Natural killer cell (primary cell): ENCODE data around the gene STX1A. TPM values are rescaled to one million over a fixed set of nuclear protein-coding genes. Genes with fewer than 3 reads are reported as not detected.
"Not testable (repeated sequence)": the region's sequence is repeated elsewhere in the genome, so short reads cannot be mapped to it uniquely, and the experiment has no call there.

Experiments
- ATAC-seq, 3 donors: fragments of 150-1000 bp in 2 of 3; fragments of 200-7000 bp in 1 of 3; cut with Tn5 transposase; 1 replicate in 1 of 3; 2 replicates in 2 of 3; pipeline ENCODE4 v1.10.0; 2021; ENCODE audit warnings: mild to moderate bottlenecking in 2 of 3, moderate library complexity in 2 of 3
- DNase-seq, 2 donors: peaks; one replicate each; pipeline versions ENCODE4 v3.0.0 to v3.0.0-alpha.2; 2013 to 2021; ENCODE audit warnings: mixed read lengths in 1 of 2
- H3K27ac ChIP-seq: one replicate; pipeline ENCODE4 v1.5.1; 2013; ENCODE audit warnings: mild to moderate bottlenecking, low read length
- H3K27me3 ChIP-seq: one replicate; pipeline ENCODE4 v1.6.1; 2013; ENCODE audit warnings: low read length; ENCODE audit not compliant: control insufficient read depth, insufficient read depth
- H3K36me3 ChIP-seq: one replicate; pipeline ENCODE4 v1.6.1; 2013; ENCODE audit warnings: low read length; ENCODE audit not compliant: control insufficient read depth, insufficient read depth
- H3K4me1 ChIP-seq: one replicate; pipeline ENCODE4 v1.6.1; 2013; ENCODE audit warnings: low read length; ENCODE audit not compliant: control insufficient read depth, insufficient read depth
- H3K4me3 ChIP-seq: one replicate; pipeline ENCODE4 v1.5.1; 2013; ENCODE audit warnings: low read length
- H3K9me3 ChIP-seq: one replicate; pipeline ENCODE4 v1.6.1; 2013; ENCODE audit warnings: low read length; ENCODE audit not compliant: control insufficient read depth, insufficient read depth
- H3K27ac Mint-ChIP-seq, 2 donors: one replicate each; pipeline ENCODE4 v1.8.0; 2022; ENCODE audit warnings: mild to moderate bottlenecking in 2 of 2, mixed read lengths in 2 of 2, moderate library complexity in 1 of 2
- H3K27me3 Mint-ChIP-seq, 2 donors: one replicate each; pipeline ENCODE4 v1.8.0; 2022; ENCODE audit warnings: low read depth in 2 of 2, mixed read lengths in 2 of 2
- H3K36me3 Mint-ChIP-seq: one replicate; pipeline ENCODE4 v1.8.0; 2022; ENCODE audit warnings: mixed read lengths
- H3K4me1 Mint-ChIP-seq, 2 donors: one replicate each; pipeline ENCODE4 v1.8.0; 2022; ENCODE audit warnings: mixed read lengths in 2 of 2
- H3K4me3 Mint-ChIP-seq: one replicate; pipeline ENCODE4 v1.8.0; 2022; ENCODE audit warnings: mild to moderate bottlenecking, moderate library complexity, mixed read lengths
- H3K9me3 Mint-ChIP-seq, 2 donors: one replicate each; pipeline ENCODE4 v1.8.0; 2022; ENCODE audit warnings: mixed read lengths in 2 of 2
- WGBS: methylation state at CpG from one replicate; pipeline ENCODE4 v1.1.7; 2013; ENCODE audit warnings: missing lambda C conversion rate; ENCODE audit not compliant: insufficient coverage; 5-methylcytosine and 5-hydroxymethylcytosine counted together
- intact Hi-C: fragments of 100-400 bp; cut with micrococcal nuclease; formaldehyde crosslinking; loops from one replicate; pipeline ENCODE4 v1.14.2; 2022
- total RNA-seq, 4 donors: library from RNA; stranded (reverse); fragments of 120-200 nt in 1 of 4; gene quantifications; one replicate each; pipeline versions ENCODE4 v1.2.3 to v1.2.4, GENCODE V29; 2013 to 2022
- TF ChIP-seq, protein P1 (sequence below): fragments of 200-600 bp; IDR thresholded peaks from one replicate; pipeline ENCODE4 v1.8.0; 2022; ENCODE audit warnings: antibody characterized with exemption

STX1A gene
- total RNA-seq, 3 donors from 2014 or later (not counting 1 experiment from before 2014, with no cell fraction given) = 13.2 to 20.4 (median 14.7) TPM

DNA sequence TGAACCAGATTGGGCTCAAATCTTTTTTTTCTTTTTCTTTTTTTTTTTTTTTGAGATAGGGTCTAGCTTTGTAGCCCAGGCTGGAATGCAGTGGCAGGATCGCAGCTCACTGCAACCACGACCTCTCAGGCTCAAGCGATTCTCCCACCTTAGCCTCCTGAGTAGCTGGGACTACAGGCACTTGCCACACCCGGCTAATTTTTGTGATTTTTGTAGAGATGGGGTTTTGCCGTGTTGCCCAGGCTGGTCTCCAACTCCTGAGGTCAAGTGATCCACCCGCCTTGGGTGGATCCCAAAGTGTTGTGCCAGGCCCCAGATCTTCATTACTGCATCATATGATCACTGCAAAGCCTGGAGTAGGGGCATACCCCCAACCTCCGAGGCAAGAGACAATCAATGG, 39.0 kb downstream of the STX1A start:
- TF ChIP-seq, protein P1, sequence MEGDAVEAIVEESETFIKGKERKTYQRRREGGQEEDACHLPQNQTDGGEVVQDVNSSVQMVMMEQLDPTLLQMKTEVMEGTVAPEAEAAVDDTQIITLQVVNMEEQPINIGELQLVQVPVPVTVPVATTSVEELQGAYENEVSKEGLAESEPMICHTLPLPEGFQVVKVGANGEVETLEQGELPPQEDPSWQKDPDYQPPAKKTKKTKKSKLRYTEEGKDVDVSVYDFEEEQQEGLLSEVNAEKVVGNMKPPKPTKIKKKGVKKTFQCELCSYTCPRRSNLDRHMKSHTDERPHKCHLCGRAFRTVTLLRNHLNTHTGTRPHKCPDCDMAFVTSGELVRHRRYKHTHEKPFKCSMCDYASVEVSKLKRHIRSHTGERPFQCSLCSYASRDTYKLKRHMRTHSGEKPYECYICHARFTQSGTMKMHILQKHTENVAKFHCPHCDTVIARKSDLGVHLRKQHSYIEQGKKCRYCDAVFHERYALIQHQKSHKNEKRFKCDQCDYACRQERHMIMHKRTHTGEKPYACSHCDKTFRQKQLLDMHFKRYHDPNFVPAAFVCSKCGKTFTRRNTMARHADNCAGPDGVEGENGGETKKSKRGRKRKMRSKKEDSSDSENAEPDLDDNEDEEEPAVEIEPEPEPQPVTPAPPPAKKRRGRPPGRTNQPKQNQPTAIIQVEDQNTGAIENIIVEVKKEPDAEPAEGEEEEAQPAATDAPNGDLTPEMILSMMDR = no peak
- Mint-ChIP-seq H3K9me3 (no peaks in the 10 kb centered on the region), H3K27me3 (no peaks in the 10 kb centered on the region), H3K27ac (no peak overlapping the region), H3K36me3 (no peaks in the 10 kb centered on the region), H3K4me1 (peaks cover 24 to 30% of the 10 kb centered on the region in 2 donors), H3K4me3 (no peak overlapping the region)
- peaks cover 23% of the 10 kb centered on the region for H3K4me1 ChIP-seq
- no peaks in the 10 kb centered on the region for H3K9me3 ChIP-seq
- peaks cover 6% of the 10 kb centered on the region for H3K36me3 ChIP-seq
- 97% methylated on average over 7 of the region's 7 CpGs for whole genome bisulfite sequencing
- H3K4me3 ChIP-seq = no peak overlapping the region
- no peaks in the 10 kb centered on the region for H3K27me3 ChIP-seq
- intact Hi-C loops = loop anchor here (5.0 kb wide), 1 partner anchor 37 kb away; the partner anchor contains the start of gene STX1A
- ATAC-seq (no peak), DNase-seq (no peak)
- H3K27ac ChIP-seq = no peak overlapping the region

DNA sequence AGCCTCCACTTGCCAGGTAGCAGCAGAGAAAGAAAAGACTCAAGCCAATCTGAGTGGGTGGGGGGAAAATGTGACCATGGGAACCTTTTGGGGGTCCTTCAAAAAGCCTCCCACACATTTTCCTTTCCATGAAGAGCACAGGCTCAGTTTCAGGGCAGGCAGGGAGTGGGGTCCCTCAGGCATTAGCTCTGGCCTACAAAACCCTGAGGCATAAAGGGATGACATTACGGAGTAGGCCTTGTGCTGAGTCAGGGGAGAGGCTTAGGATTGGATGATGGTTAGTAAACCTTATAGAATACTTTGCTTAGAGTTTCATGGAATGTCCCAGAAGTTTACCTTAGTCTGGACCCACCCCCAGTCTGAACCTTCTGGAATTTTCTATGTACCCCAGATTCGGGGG, 39.8 kb downstream of the STX1A start:
- Mint-ChIP-seq H3K27ac (no peak overlapping the region), H3K4me3 (no peak overlapping the region), H3K36me3 (no peaks in the 10 kb centered on the region), H3K27me3 (no peaks in the 10 kb centered on the region), H3K4me1 (peaks cover 24 to 30% of the 10 kb centered on the region in 2 donors), H3K9me3 (no peaks in the 10 kb centered on the region)
- H3K36me3 ChIP-seq = peaks cover 6% of the 10 kb centered on the region
- no peak for DNase-seq
- whole genome bisulfite sequencing = 92% methylated on average over 2 of the region's 2 CpGs
- H3K4me1 ChIP-seq = peaks cover 23% of the 10 kb centered on the region
- no peak overlapping the region for H3K27ac ChIP-seq
- no peak overlapping the region for H3K4me3 ChIP-seq
- TF ChIP-seq, protein P1 = no peak
- H3K27me3 ChIP-seq = no peaks in the 10 kb centered on the region
- no peaks in the 10 kb centered on the region for H3K9me3 ChIP-seq
- no peak for ATAC-seq
- intact Hi-C loops = loop anchor here (5.0 kb wide), 1 partner anchor 38 kb away; the partner anchor contains the start of gene STX1A

DNA sequence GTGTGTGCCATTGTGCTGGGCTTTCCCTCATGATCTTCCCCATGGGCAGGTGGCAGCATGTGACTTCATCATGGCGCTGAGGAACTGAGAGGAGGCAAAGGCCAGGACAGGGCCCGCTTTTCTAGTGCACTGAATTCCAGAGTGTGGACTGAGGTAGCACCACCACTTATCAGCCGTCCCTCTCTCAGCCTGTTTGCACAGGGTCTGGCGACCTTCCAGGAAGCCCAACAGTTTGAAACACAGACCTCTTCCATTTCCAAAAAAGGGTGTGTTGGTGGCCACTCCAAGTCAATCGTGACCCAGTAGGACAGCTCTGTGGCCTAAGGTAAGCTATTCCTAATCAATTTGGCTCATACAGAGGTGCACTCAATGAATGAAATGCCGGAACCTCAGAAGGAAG, 40.6 kb downstream of the STX1A start:
- Mint-ChIP-seq H3K27me3 (no peaks in the 10 kb centered on the region), H3K9me3 (no peaks in the 10 kb centered on the region), H3K4me1 (peaks cover 22 to 27% of the 10 kb centered on the region in 2 donors), H3K4me3 (no peak overlapping the region), H3K27ac (no peak overlapping the region), H3K36me3 (no peaks in the 10 kb centered on the region)
- no peaks in the 10 kb centered on the region for H3K9me3 ChIP-seq
- DNase-seq (no peak), ATAC-seq (no peak)
- TF ChIP-seq, protein P1 = no peak
- H3K4me3 ChIP-seq = no peak overlapping the region
- no peaks in the 10 kb centered on the region for H3K27me3 ChIP-seq
- 97% methylated on average over 6 of the region's 6 CpGs for WGBS
- no peak overlapping the region for H3K27ac ChIP-seq
- intact Hi-C loops = no loop called here
- peaks cover 6% of the 10 kb centered on the region for H3K36me3 ChIP-seq
- peaks cover 15% of the 10 kb centered on the region for H3K4me1 ChIP-seq

DNA sequence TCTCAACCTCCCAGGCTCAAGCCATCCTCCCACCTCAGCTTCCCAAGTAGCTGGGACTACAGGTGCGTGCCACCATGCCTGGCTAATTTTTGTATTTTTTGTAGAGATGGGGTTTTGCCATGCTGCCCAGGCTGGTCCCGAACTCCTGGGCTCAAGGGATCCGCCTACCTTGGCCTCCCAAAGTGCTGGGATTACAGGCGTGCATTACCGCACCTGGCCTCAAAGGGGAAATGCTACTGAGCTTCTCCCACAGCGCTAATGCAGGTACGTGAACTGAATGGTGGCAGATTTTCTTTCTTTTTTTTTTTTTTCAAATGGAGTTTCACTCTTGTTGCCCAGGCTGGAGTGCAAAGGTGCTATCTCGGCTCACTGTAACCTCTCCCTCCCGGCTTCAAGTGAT, 43.4 kb downstream of the STX1A start:
- H3K4me3 ChIP-seq, intact Hi-C loops, DNase-seq, H3K4me3 Mint-ChIP-seq, H3K4me1 ChIP-seq, H3K27ac ChIP-seq, H3K9me3 ChIP-seq, H3K4me1 Mint-ChIP-seq, H3K27me3 ChIP-seq, H3K9me3 Mint-ChIP-seq, H3K27me3 Mint-ChIP-seq, H3K36me3 ChIP-seq, ATAC-seq, H3K27ac Mint-ChIP-seq, H3K36me3 Mint-ChIP-seq: not testable (repeated sequence)
- 89% methylated on average over 8 of the region's 9 CpGs for WGBS
